Measurements from ENCODE around the gene PADI1.

- TF ChIP-seq SP1 (IDR thresholded peaks at IDR 0.05) = no peak
- no peak for TF ChIP-seq FOXM1 (IDR thresholded peaks at IDR 0.05; ENCODE audit: borderline replicate concordance)
- no peak for TF ChIP-seq LEF1 (IDR thresholded peaks at IDR 0.05; ENCODE audit: borderline replicate concordance)
- no peak for TF ChIP-seq TARDBP (IDR thresholded peaks at IDR 0.05)
- TF ChIP-seq BHLHE40 (IDR thresholded peaks at IDR 0.05; ENCODE audit: borderline replicate concordance) = no peak
- TF ChIP-seq ARNT (IDR thresholded peaks at IDR 0.05) = no peak
- TF ChIP-seq ZNF384 (IDR thresholded peaks at IDR 0.05) = no peak
- no peak for TF ChIP-seq FOXA1 (IDR thresholded peaks at IDR 0.05)
- no peak for TF ChIP-seq SUZ12 (IDR thresholded peaks at IDR 0.05)
- no peak for TF ChIP-seq ELF4 (IDR thresholded peaks at IDR 0.05)
- no peak for TF ChIP-seq HDGF (IDR thresholded peaks at IDR 0.05; ENCODE audit: borderline replicate concordance)
- TF ChIP-seq NFRKB (IDR thresholded peaks at IDR 0.05) = no peak
Measured at GRCh38 chr1:17274186-17275170, 69.5 kb downstream of the PADI1 start.
